ENCODE measurements around the gene NUDT6.
"Not testable (repeated sequence)": the region's sequence is repeated elsewhere in the genome, so short reads cannot be mapped to it uniquely, and the experiment has no call there.

Gene NUDT6

GRCh38 chr4:122876456-122876855, 45.9 kb downstream of the NUDT6 start:
- H3K9me3 ChIP-seq (ENCODE audit: control insufficient read depth, insufficient read depth, low read length), result peaks cover 2% of the 10 kb centered on the region; the same call in 1 of the 2 replicates
- H3K4me1 ChIP-seq (ENCODE audit: insufficient read depth, low read length), result no peaks in the 10 kb centered on the region; the same call in 1 of the 2 replicates
- H3K36me3 ChIP-seq (ENCODE audit: insufficient read depth, low read length), result peaks cover 30% of the 10 kb centered on the region
- no peak overlapping the region for H3K9ac ChIP-seq (ENCODE audit: low read depth, low read length)

- Histone ChIP-seq H3K4me1 (ENCODE audit: insufficient read depth, low read length) (no peaks in the 10 kb centered on the region; the same call in 1 of the 2 replicates), H3K36me3 (ENCODE audit: insufficient read depth, low read length) (peaks cover 30% of the 10 kb centered on the region), H3K9me3 (ENCODE audit: control insufficient read depth, insufficient read depth, low read length) (peaks cover 2% of the 10 kb centered on the region; the same call in 1 of the 2 replicates), H3K9ac (ENCODE audit: low read depth, low read length) (no peak overlapping the region)
Measured at GRCh38 chr4:122875949-122876348, 46.4 kb downstream of the NUDT6 start.

GRCh38 chr4:122873821-122874593, 48.4 kb downstream of the NUDT6 start:
- H3K9ac ChIP-seq (ENCODE audit: low read depth, low read length), result no peak overlapping the region
- no peaks in the 10 kb centered on the region; the same call in 1 of the 2 replicates for H3K4me1 ChIP-seq (ENCODE audit: insufficient read depth, low read length)
- H3K9me3 ChIP-seq (ENCODE audit: control insufficient read depth, insufficient read depth, low read length), result no peaks in the 10 kb centered on the region
- peaks cover 25% of the 10 kb centered on the region for H3K36me3 ChIP-seq (ENCODE audit: insufficient read depth, low read length)

GRCh38 chr4:122873146-122873545, 49.3 kb downstream of the NUDT6 start:
- Histone ChIP-seq H3K36me3 (ENCODE audit: insufficient read depth, low read length) (peaks cover 18% of the 10 kb centered on the region), H3K9ac (ENCODE audit: low read depth, low read length) (no peak overlapping the region), H3K9me3 (ENCODE audit: control insufficient read depth, insufficient read depth, low read length) (no peaks in the 10 kb centered on the region), H3K4me1 (ENCODE audit: insufficient read depth, low read length) (no peaks in the 10 kb centered on the region; the same call in 1 of the 2 replicates)

GRCh38 chr4:122868235-122868634, 54.2 kb downstream of the NUDT6 start:
- H3K4me1 ChIP-seq (ENCODE audit: insufficient read depth, low read length); H3K9me3 ChIP-seq (ENCODE audit: control insufficient read depth, insufficient read depth, low read length); H3K9ac ChIP-seq (ENCODE audit: low read depth, low read length); H3K36me3 ChIP-seq (ENCODE audit: insufficient read depth, low read length): not testable (repeated sequence)

- H3K9me3 ChIP-seq (ENCODE audit: control insufficient read depth, insufficient read depth, low read length), result no peaks in the 10 kb centered on the region
- H3K36me3 ChIP-seq (ENCODE audit: insufficient read depth, low read length), result no peaks in the 10 kb centered on the region; the same call in none of the 2 replicates
- no peak overlapping the region for H3K9ac ChIP-seq (ENCODE audit: low read depth, low read length)
- peaks cover 14% of the 10 kb centered on the region for H3K4me1 ChIP-seq (ENCODE audit: insufficient read depth, low read length)
Measured at GRCh38 chr4:122865425-122865824, 57.0 kb downstream of the NUDT6 start.

- Histone ChIP-seq H3K36me3 (ENCODE audit: insufficient read depth, low read length) (no peaks in the 10 kb centered on the region; the same call in none of the 2 replicates), H3K4me1 (ENCODE audit: insufficient read depth, low read length) (peaks cover 14% of the 10 kb centered on the region), H3K9me3 (ENCODE audit: control insufficient read depth, insufficient read depth, low read length) (no peaks in the 10 kb centered on the region), H3K9ac (ENCODE audit: low read depth, low read length) (no peak overlapping the region)
Measured at GRCh38 chr4:122863639-122864038, 58.8 kb downstream of the NUDT6 start.

- Histone ChIP-seq H3K4me1 (ENCODE audit: insufficient read depth, low read length) (peaks cover 27% of the 10 kb centered on the region), H3K36me3 (ENCODE audit: insufficient read depth, low read length) (no peaks in the 10 kb centered on the region; the same call in 1 of the 2 replicates), H3K9me3 (ENCODE audit: control insufficient read depth, insufficient read depth, low read length) (no peaks in the 10 kb centered on the region), H3K9ac (ENCODE audit: low read depth, low read length) (no peak overlapping the region)
Measured at GRCh38 chr4:122861172-122861943, 61.0 kb downstream of the NUDT6 start.

GRCh38 chr4:122858705-122859104, 63.7 kb downstream of the NUDT6 start:
- Histone ChIP-seq H3K36me3 (ENCODE audit: insufficient read depth, low read length) (peaks cover 10% of the 10 kb centered on the region; the same call in 1 of the 2 replicates), H3K9me3 (ENCODE audit: control insufficient read depth, insufficient read depth, low read length) (no peaks in the 10 kb centered on the region), H3K4me1 (ENCODE audit: insufficient read depth, low read length) (peaks cover 48% of the 10 kb centered on the region), H3K9ac (ENCODE audit: low read depth, low read length) (no peak overlapping the region)

GRCh38 chr4:122857160-122857559, 65.2 kb downstream of the NUDT6 start:
- Histone ChIP-seq H3K9me3 (ENCODE audit: control insufficient read depth, insufficient read depth, low read length) (no peaks in the 10 kb centered on the region), H3K4me1 (ENCODE audit: insufficient read depth, low read length) (peaks cover 59% of the 10 kb centered on the region), H3K36me3 (ENCODE audit: insufficient read depth, low read length) (peaks cover 10% of the 10 kb centered on the region; the same call in 1 of the 2 replicates), H3K9ac (ENCODE audit: low read depth, low read length) (no peak overlapping the region)

GRCh38 chr4:122855353-122855890, 67.0 kb downstream of the NUDT6 start:
- Histone ChIP-seq H3K36me3 (ENCODE audit: insufficient read depth, low read length) (peaks cover 10% of the 10 kb centered on the region; the same call in 1 of the 2 replicates), H3K4me1 (ENCODE audit: insufficient read depth, low read length) (peaks cover 59% of the 10 kb centered on the region), H3K9ac (ENCODE audit: low read depth, low read length) (no peak overlapping the region), H3K9me3 (ENCODE audit: control insufficient read depth, insufficient read depth, low read length) (no peaks in the 10 kb centered on the region)

- Histone ChIP-seq H3K4me1 (ENCODE audit: insufficient read depth, low read length) (peaks cover 59% of the 10 kb centered on the region), H3K9me3 (ENCODE audit: control insufficient read depth, insufficient read depth, low read length) (no peaks in the 10 kb centered on the region), H3K36me3 (ENCODE audit: insufficient read depth, low read length) (peaks cover 10% of the 10 kb centered on the region; the same call in 1 of the 2 replicates), H3K9ac (ENCODE audit: low read depth, low read length) (no peak overlapping the region)
Measured at GRCh38 chr4:122854447-122855352, 67.7 kb downstream of the NUDT6 start.

GRCh38 chr4:122851568-122851967, 70.8 kb downstream of the NUDT6 start:
- Histone ChIP-seq H3K9ac (ENCODE audit: low read depth, low read length) (no peak overlapping the region), H3K4me1 (ENCODE audit: insufficient read depth, low read length) (peaks cover 55% of the 10 kb centered on the region), H3K36me3 (ENCODE audit: insufficient read depth, low read length) (peaks cover 18% of the 10 kb centered on the region; the same call in 1 of the 2 replicates), H3K9me3 (ENCODE audit: control insufficient read depth, insufficient read depth, low read length) (no peaks in the 10 kb centered on the region)
